Spleen (tissue), 7 donors: ENCODE data around the gene TSPAN15.

Experiments
- CTCF ChIP-seq, 11 experiments: fragments of 200-600 bp in 7 of 11; fragments of 450-650 bp in 4 of 11; sonication (generic) in 4 of 11; IDR thresholded peaks in 8 of 11; conservative IDR thresholded peaks in 3 of 11; 1 replicate in 7 of 11; 2 replicates in 4 of 11; pipeline versions ENCODE4 v1.4.0 to v1.8.0; 2016 to 2021; ENCODE audit warnings: antibody characterized with exemption in 11 of 11, inconsistent platforms in 4 of 11, mild to moderate bottlenecking in 1 of 11
- POLR2A ChIP-seq, 3 donors: fragments of 450-650 bp; IDR thresholded peaks; one replicate each; pipeline ENCODE4 v1.5.1; 2017; ENCODE audit warnings: antibody characterized with exemption in 3 of 3, mild to moderate bottlenecking in 1 of 3
- POLR2AphosphoS5 ChIP-seq, 3 donors: sonication (generic); formaldehyde crosslinking; IDR thresholded peaks; one replicate each; pipeline ENCODE4 v1.5.1; 2017; ENCODE audit warnings: antibody characterized with exemption in 3 of 3
- donor health status: DM: no; HTN: no; CAD: no; lungs with moderate emphysema.
- donor health status: DM: no; HTN: no; CAD: no.
- donor health status: DM: no; HTN: no; CAD: no.

- TF ChIP-seq CTCF (IDR thresholded peaks at IDR 0.05 in 8 of 11, conservative IDR thresholded peaks at IDR 0.05 in 3 of 11) = no peak
- no peak for TF ChIP-seq POLR2A (IDR thresholded peaks at IDR 0.05)
- TF ChIP-seq POLR2AphosphoS5 (IDR thresholded peaks at IDR 0.05) = no peak
These were observed 54.5 kb downstream of the TSPAN15 start for GRCh38 chr10:69505636-69506318.
